A549 (cell line): Measurements from ENCODE around the gene TFG. TPM values are rescaled to one million over a fixed set of nuclear protein-coding genes. Genes with fewer than 3 reads are reported as not detected.

Experiments used
- ATAC-seq, 2 experiments: fragments of 200-7000 bp in 1 of 2; fragments of >200 bp in 1 of 2; cut with Nextera tagmentation in 1 of 2; cut with Tn5 transposase in 1 of 2; 3 replicates each; pipeline versions ENCODE4 v1.8.0 to v1.9.1; 2018 to 2020; ENCODE audit warnings: mild to moderate bottlenecking in 1 of 2, moderate library complexity in 1 of 2
- CTCF ChIA-PET: fragments of 300-600 bp; sonication (Branson Sonifier 250); formaldehyde crosslinking; extraction: SDS; loops from one replicate; lab custom pipeline; 2021; ENCODE audit warnings: antibody characterized with exemption, inconsistent platforms; lab: Yijun Ruan, JAX
- POLR2A ChIA-PET: fragments of 350-600 bp; formaldehyde crosslinking; extraction: SDS; loops from one replicate; lab custom pipeline; 2021; ENCODE audit warnings: antibody characterized with exemption, inconsistent platforms; lab: Yijun Ruan, JAX
- DNase-seq, 2 experiments: peaks; one replicate each; pipeline versions ENCODE4 v3.0.0 to v3.0.0-alpha.2; 2011 to 2016; ENCODE audit warnings: low read depth in 1 of 2, low spot score in 1 of 2
- FAIRE-seq: peaks from 2 replicates; lab custom pipeline; 2011; peaks lifted over from hg19 to GRCh38; lab: Jason Lieb, UNC
- H3K27ac ChIP-seq, 2 experiments: fragments of >200 bp; sonication (Bioruptor Twin); formaldehyde crosslinking; 3 replicates each; pipeline ENCODE4 v1.5.1; 2016 to 2017
- H3K4me1 ChIP-seq: fragments of >200 bp; sonication (Bioruptor Twin); formaldehyde crosslinking; 3 replicates; pipeline ENCODE4 v1.6.1; 2016
- H3K4me2 ChIP-seq: fragments of >200 bp; sonication (Bioruptor Twin); formaldehyde crosslinking; 3 replicates; pipeline ENCODE4 v1.6.1; 2016
- H3K4me3 ChIP-seq: fragments of >200 bp; sonication (Bioruptor Twin); formaldehyde crosslinking; 3 replicates; pipeline ENCODE4 v1.5.1; 2016
- H3K9me3 ChIP-seq: fragments of >200 bp; sonication (Bioruptor Twin); formaldehyde crosslinking; 3 replicates; pipeline ENCODE4 v1.6.1; 2016
- BHLHE40 ChIP-seq: IDR thresholded peaks from 2 replicates; pipeline ENCODE4 v1.6.1; 2012; ENCODE audit warnings: low read depth, low read length, inconsistent platforms
- CBX8 ChIP-seq: fragments of 200-600 bp; sonication (generic); IDR thresholded peaks from 2 replicates; pipeline ENCODE4 v1.6.1; 2016
- CEBPB ChIP-seq, 2 experiments: fragments of >200 bp in 1 of 2; sonication (Bioruptor Twin) in 1 of 2; formaldehyde crosslinking in 1 of 2; IDR thresholded peaks; 2 replicates each; pipeline ENCODE4 v1.6.1; 2012 to 2016
- CHD2 ChIP-seq: fragments of 150-350 bp; IDR thresholded peaks from 2 replicates; pipeline ENCODE4 v1.6.1; 2014; ENCODE audit warnings: low read length; ENCODE audit not compliant: partially characterized antibody
- CHD4 ChIP-seq: fragments of 200-600 bp; sonication (generic); IDR thresholded peaks from 2 replicates; pipeline ENCODE4 v1.6.1; 2016; ENCODE audit warnings: antibody characterized with exemption, mild to moderate bottlenecking, borderline replicate concordance
- EP300 ChIP-seq, 2 experiments: fragments of >200 bp; sonication (Bioruptor Twin); formaldehyde crosslinking; IDR thresholded peaks; 2 replicates in 1 of 2; 3 replicates in 1 of 2; pipeline ENCODE4 v1.6.1; 2016 to 2017
- ESRRA ChIP-seq: fragments of 150-350 bp; IDR thresholded peaks from 2 replicates; pipeline ENCODE4 v1.6.1; 2014; ENCODE audit warnings: mild to moderate bottlenecking, low read length, borderline replicate concordance
- FOSB ChIP-seq: fragments of 250-450 bp; sonication (Bioruptor Pico); IDR thresholded peaks from 2 replicates; pipeline ENCODE4 v1.5.0; 2020; ENCODE audit warnings: mild to moderate bottlenecking, moderate library complexity
- FOSL2 ChIP-seq, 2 experiments: fragments of 450-650 bp in 1 of 2; fragments of >200 bp in 1 of 2; sonication (Bioruptor Twin) in 1 of 2; formaldehyde crosslinking; IDR thresholded peaks; 2 replicates each; pipeline versions ENCODE4 v1.5.0 to v1.6.1; 2016 to 2020; ENCODE audit warnings: mild to moderate bottlenecking in 1 of 2, moderate library complexity in 1 of 2
- HDAC2 ChIP-seq: fragments of 200-600 bp; sonication (generic); IDR thresholded peaks from 2 replicates; pipeline ENCODE4 v1.6.1; 2016
- HEYL ChIP-seq: fragments of 250-450 bp; sonication (Bioruptor Pico); IDR thresholded peaks from 2 replicates; pipeline ENCODE4 v1.8.0; 2021; ENCODE audit warnings: mild to moderate bottlenecking, moderate library complexity
- HOXA7 ChIP-seq: fragments of 250-450 bp; sonication (Bioruptor Pico); IDR thresholded peaks from 2 replicates; pipeline ENCODE4 v1.5.0; 2020; ENCODE audit warnings: mild to moderate bottlenecking, moderate library complexity
- JUN ChIP-seq, 2 experiments: fragments of >200 bp; sonication (Bioruptor Twin); formaldehyde crosslinking; IDR thresholded peaks; 2 replicates in 1 of 2; 3 replicates in 1 of 2; pipeline ENCODE4 v1.6.1; 2016 to 2017
- JUNB ChIP-seq: fragments of >200 bp; sonication (Bioruptor Twin); formaldehyde crosslinking; IDR thresholded peaks from 2 replicates; pipeline ENCODE4 v1.6.1; 2016
- KDM5A ChIP-seq: fragments of 200-600 bp; sonication (generic); IDR thresholded peaks from 2 replicates; pipeline ENCODE4 v1.6.1; 2016; ENCODE audit warnings: antibody characterized with exemption, mild to moderate bottlenecking
- NFE2L2 ChIP-seq: fragments of 150-350 bp; conservative IDR thresholded peaks from 2 replicates; pipeline ENCODE4 v1.6.1; 2014; ENCODE audit warnings: low read length
- NPAS2 ChIP-seq: fragments of 250-450 bp; sonication (Bioruptor Pico); IDR thresholded peaks from 2 replicates; pipeline ENCODE4 v1.8.0; 2022; ENCODE audit warnings: mild to moderate bottlenecking, moderate library complexity, borderline replicate concordance
- PHF8 ChIP-seq: fragments of 200-600 bp; sonication (generic); IDR thresholded peaks from 2 replicates; pipeline ENCODE4 v1.6.1; 2016; ENCODE audit warnings: low read depth, mild to moderate bottlenecking, antibody characterized with exemption, moderate library complexity, borderline replicate concordance
- RFX5 ChIP-seq: fragments of 450-650 bp; IDR thresholded peaks from 2 replicates; pipeline ENCODE4 v1.7.1; 2014; ENCODE audit warnings: antibody characterized with exemption, mild to moderate bottlenecking, moderate library complexity
- SREBF2 ChIP-seq: fragments of 450-650 bp; IDR thresholded peaks from 2 replicates; pipeline ENCODE4 v1.6.1; 2014; ENCODE audit warnings: mild to moderate bottlenecking, moderate library complexity
- ZFP36 ChIP-seq: fragments of 450-650 bp; IDR thresholded peaks from 2 replicates; pipeline ENCODE4 v1.6.1; 2014; ENCODE audit warnings: borderline replicate concordance; ENCODE audit not compliant: partially characterized antibody
- ZSCAN20 ChIP-seq: fragments of 250-450 bp; sonication (Bioruptor Pico); IDR thresholded peaks from 2 replicates; pipeline ENCODE4 v1.8.0; 2022; ENCODE audit warnings: mild to moderate bottlenecking, moderate library complexity
- WGBS: methylation state at CpG from one replicate; pipeline ENCODE4 v1.1.6; 2017; ENCODE audit errors: missing lambda C conversion rate; 5-methylcytosine and 5-hydroxymethylcytosine counted together
- polyA plus RNA-seq, 4 experiments: library from polyadenylated mRNA; depleted of rRNA in 3 of 4; stranded (reverse); fragments of >200 nt; fragmentation: RNase III in 1 of 4; extraction: RNeasy Plus Mini Kit Qiagen cat#74134 plus additional on column Dnase treatment in 1 of 4; gene quantifications; 2 replicates in 3 of 4; 3 replicates in 1 of 4; pipeline ENCODE4 v1.2.3, GENCODE V29; 2011 to 2017
- TF ChIP-seq, protein P1 (sequence below): IDR thresholded peaks from 2 replicates; pipeline ENCODE4 v1.6.1; 2012
- TF ChIP-seq, protein P2 (sequence below): fragments of 450-650 bp; IDR thresholded peaks from 2 replicates; pipeline ENCODE4 v1.6.1; 2014; ENCODE audit warnings: antibody characterized with exemption
- TF ChIP-seq, protein P3 (sequence below): fragments of >200 bp; sonication (Bioruptor Twin); formaldehyde crosslinking; IDR thresholded peaks from 2 replicates; pipeline ENCODE4 v1.6.1; 2016
- TF ChIP-seq, protein P4 (sequence below): fragments of 250-450 bp; sonication (Bioruptor Pico); IDR thresholded peaks from 2 replicates; pipeline ENCODE4 v1.5.0; 2021; ENCODE audit warnings: mild to moderate bottlenecking, moderate library complexity, borderline replicate concordance
- TF ChIP-seq, protein P5 (sequence below): fragments of 200-600 bp; sonication (generic); IDR thresholded peaks from 2 replicates; pipeline ENCODE4 v1.6.1; 2016; ENCODE audit warnings: antibody characterized with exemption, mild to moderate bottlenecking, moderate library complexity
- TF ChIP-seq, protein P6 (sequence below): fragments of 150-350 bp; IDR thresholded peaks from 2 replicates; pipeline ENCODE4 v1.6.1; 2014; ENCODE audit warnings: low read depth, mild to moderate bottlenecking, low read length

Gene TFG
- polyA plus RNA-seq, 2 of the 4 experiments (the other 2 are of a cell fraction) = 135 to 153 TPM

DNA sequence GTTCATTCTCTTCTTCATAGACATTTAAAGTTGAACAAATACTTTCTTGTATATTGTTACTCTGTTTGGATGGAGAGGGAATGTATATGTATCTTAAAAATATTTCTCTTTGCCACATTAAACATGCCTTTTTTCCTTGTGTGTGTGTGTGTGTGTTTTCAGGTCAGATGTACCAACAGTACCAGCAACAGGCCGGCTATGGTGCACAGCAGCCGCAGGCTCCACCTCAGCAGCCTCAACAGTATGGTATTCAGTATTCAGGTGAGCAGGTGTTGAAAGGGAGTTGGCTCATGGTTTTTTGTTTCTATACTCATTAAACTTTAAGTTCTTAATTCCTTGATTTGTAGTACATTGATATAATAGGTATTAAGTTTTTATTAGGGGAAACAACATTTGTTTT lies 35.4 kb downstream of the TFG start:
- Histone ChIP-seq H3K9me3 (no peaks in the 10 kb centered on the region), H3K4me2 (no peak overlapping the region), H3K27ac (no peak overlapping the region), H3K4me1 (no peaks in the 10 kb centered on the region), H3K4me3 (no peak overlapping the region)
- DNase-seq (no peak), FAIRE-seq (no peak), ATAC-seq (no peak)
- ChIA-PET POLR2A (no interaction called here), CTCF (no interaction called here)
- TF ChIP-seq, protein P1, sequence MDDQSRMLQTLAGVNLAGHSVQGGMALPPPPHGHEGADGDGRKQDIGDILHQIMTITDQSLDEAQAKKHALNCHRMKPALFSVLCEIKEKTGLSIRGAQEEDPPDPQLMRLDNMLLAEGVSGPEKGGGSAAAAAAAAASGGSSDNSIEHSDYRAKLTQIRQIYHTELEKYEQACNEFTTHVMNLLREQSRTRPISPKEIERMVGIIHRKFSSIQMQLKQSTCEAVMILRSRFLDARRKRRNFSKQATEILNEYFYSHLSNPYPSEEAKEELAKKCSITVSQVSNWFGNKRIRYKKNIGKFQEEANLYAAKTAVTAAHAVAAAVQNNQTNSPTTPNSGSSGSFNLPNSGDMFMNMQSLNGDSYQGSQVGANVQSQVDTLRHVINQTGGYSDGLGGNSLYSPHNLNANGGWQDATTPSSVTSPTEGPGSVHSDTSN = no peak
- TF ChIP-seq HOXA7 (CRISPR knock-in tag) = no peak
- TF ChIP-seq PHF8 = no peak
- TF ChIP-seq NFE2L2 = no peak
- TF ChIP-seq CHD4 = no peak
- no peak for TF ChIP-seq NPAS2
- no peak for TF ChIP-seq BHLHE40
- TF ChIP-seq SREBF2 = no peak
- TF ChIP-seq CBX8 = no peak
- no peak for TF ChIP-seq ESRRA
- TF ChIP-seq, protein P2, sequence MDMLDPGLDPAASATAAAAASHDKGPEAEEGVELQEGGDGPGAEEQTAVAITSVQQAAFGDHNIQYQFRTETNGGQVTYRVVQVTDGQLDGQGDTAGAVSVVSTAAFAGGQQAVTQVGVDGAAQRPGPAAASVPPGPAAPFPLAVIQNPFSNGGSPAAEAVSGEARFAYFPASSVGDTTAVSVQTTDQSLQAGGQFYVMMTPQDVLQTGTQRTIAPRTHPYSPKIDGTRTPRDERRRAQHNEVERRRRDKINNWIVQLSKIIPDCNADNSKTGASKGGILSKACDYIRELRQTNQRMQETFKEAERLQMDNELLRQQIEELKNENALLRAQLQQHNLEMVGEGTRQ = no peak
- TF ChIP-seq, protein P3, sequence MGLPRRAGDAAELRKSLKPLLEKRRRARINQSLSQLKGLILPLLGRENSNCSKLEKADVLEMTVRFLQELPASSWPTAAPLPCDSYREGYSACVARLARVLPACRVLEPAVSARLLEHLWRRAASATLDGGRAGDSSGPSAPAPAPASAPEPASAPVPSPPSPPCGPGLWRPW = no peak
- no peak for TF ChIP-seq HEYL (CRISPR knock-in tag)
- TF ChIP-seq FOSL2 (IDR thresholded peaks at IDR 0.05) = no peak
- no peak for TF ChIP-seq FOSL2 (CRISPR knock-in tag; IDR thresholded peaks at IDR 0.05)
- TF ChIP-seq HDAC2 = no peak
- TF ChIP-seq, protein P4, sequence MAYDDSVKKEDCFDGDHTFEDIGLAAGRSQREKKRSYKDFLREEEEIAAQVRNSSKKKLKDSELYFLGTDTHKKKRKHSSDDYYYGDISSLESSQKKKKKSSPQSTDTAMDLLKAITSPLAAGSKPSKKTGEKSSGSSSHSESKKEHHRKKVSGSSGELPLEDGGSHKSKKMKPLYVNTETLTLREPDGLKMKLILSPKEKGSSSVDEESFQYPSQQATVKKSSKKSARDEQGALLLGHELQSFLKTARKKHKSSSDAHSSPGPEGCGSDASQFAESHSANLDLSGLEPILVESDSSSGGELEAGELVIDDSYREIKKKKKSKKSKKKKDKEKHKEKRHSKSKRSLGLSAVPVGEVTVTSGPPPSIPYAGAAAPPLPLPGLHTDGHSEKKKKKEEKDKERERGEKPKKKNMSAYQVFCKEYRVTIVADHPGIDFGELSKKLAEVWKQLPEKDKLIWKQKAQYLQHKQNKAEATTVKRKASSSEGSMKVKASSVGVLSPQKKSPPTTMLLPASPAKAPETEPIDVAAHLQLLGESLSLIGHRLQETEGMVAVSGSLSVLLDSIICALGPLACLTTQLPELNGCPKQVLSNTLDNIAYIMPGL (CRISPR knock-in tag) = no peak
- TF ChIP-seq ZSCAN20 = no peak
- no peak for TF ChIP-seq JUN (IDR thresholded peaks at IDR 0.05)
- TF ChIP-seq, protein P5, sequence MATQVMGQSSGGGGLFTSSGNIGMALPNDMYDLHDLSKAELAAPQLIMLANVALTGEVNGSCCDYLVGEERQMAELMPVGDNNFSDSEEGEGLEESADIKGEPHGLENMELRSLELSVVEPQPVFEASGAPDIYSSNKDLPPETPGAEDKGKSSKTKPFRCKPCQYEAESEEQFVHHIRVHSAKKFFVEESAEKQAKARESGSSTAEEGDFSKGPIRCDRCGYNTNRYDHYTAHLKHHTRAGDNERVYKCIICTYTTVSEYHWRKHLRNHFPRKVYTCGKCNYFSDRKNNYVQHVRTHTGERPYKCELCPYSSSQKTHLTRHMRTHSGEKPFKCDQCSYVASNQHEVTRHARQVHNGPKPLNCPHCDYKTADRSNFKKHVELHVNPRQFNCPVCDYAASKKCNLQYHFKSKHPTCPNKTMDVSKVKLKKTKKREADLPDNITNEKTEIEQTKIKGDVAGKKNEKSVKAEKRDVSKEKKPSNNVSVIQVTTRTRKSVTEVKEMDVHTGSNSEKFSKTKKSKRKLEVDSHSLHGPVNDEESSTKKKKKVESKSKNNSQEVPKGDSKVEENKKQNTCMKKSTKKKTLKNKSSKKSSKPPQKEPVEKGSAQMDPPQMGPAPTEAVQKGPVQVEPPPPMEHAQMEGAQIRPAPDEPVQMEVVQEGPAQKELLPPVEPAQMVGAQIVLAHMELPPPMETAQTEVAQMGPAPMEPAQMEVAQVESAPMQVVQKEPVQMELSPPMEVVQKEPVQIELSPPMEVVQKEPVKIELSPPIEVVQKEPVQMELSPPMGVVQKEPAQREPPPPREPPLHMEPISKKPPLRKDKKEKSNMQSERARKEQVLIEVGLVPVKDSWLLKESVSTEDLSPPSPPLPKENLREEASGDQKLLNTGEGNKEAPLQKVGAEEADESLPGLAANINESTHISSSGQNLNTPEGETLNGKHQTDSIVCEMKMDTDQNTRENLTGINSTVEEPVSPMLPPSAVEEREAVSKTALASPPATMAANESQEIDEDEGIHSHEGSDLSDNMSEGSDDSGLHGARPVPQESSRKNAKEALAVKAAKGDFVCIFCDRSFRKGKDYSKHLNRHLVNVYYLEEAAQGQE = no peak
- 98% methylated on average over 2 of the region's 2 CpGs for WGBS

DNA sequence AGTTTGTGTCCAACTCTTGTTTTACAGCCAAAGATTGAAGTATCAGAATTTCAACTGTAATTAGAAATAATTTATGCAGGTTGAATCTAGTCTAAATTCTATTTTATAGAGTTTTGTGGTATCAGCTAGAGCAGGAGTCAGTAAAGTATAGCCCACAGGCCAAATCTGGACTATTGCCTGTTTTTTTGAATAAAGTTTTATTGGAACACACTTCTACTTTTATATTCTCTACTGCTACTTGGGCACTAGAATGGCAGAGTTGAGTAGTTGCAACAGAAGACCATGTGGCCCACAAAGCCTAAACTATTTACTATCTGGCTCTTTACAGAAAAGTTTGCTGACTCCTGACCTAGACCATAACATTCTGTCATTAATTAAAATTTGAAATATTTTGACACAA lies 36.3 kb downstream of the TFG start:
- CTCF ChIA-PET = interaction anchor here (1.5 kb wide), 1 partner anchor 450 kb away, joined by 8 read pairs; no protein-coding TSS in a partner anchor
- no peak overlapping the region for H3K4me3 ChIP-seq
- H3K27ac ChIP-seq = no peak overlapping the region
- DNase-seq = no peak
- no peaks in the 10 kb centered on the region for H3K4me1 ChIP-seq
- no peak for ATAC-seq
- POLR2A ChIA-PET = no interaction called here
- no peaks in the 10 kb centered on the region for H3K9me3 ChIP-seq
- FAIRE-seq = no peak
- no peak overlapping the region for H3K4me2 ChIP-seq
- TF ChIP-seq, protein P6, sequence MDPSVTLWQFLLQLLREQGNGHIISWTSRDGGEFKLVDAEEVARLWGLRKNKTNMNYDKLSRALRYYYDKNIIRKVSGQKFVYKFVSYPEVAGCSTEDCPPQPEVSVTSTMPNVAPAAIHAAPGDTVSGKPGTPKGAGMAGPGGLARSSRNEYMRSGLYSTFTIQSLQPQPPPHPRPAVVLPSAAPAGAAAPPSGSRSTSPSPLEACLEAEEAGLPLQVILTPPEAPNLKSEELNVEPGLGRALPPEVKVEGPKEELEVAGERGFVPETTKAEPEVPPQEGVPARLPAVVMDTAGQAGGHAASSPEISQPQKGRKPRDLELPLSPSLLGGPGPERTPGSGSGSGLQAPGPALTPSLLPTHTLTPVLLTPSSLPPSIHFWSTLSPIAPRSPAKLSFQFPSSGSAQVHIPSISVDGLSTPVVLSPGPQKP = no peak
- TF ChIP-seq PHF8 = no peak
- TF ChIP-seq CHD2 = no peak
- no peak for TF ChIP-seq FOSB (CRISPR knock-in tag)
- no peak for TF ChIP-seq KDM5A
- no peak for TF ChIP-seq JUNB
- no peak for TF ChIP-seq EP300 (IDR thresholded peaks at IDR 0.05)
- TF ChIP-seq ZFP36 = no peak
- TF ChIP-seq, protein P4 (CRISPR knock-in tag) = no peak
- no peak for TF ChIP-seq ZSCAN20
- no peak for TF ChIP-seq FOSL2 (IDR thresholded peaks at IDR 0.05)
- TF ChIP-seq FOSL2 (CRISPR knock-in tag; IDR thresholded peaks at IDR 0.05) = no peak
- no peak for TF ChIP-seq CEBPB (IDR thresholded peaks at IDR 0.05)
- no peak for TF ChIP-seq NFE2L2
- no peak for TF ChIP-seq RFX5
